Kidney capillary endothelial cell (primary cell): Measurements from ENCODE around the gene FILIP1L.

Experiments used
- DNase-seq: peaks from one replicate; pipeline ENCODE4 v3.0.0-alpha.2; 2018; ENCODE audit warnings: low spot score

FILIP1L gene

GRCh38 chr3:99972380-99973104, 141.8 kb downstream of the FILIP1L start:
- DNase-seq, result no peak

- no peak for DNase-seq
Measured at GRCh38 chr3:99971761-99972160, 142.5 kb downstream of the FILIP1L start.

- no peak for DNase-seq
Measured at GRCh38 chr3:99970198-99970597, 144.1 kb downstream of the FILIP1L start.

DNA sequence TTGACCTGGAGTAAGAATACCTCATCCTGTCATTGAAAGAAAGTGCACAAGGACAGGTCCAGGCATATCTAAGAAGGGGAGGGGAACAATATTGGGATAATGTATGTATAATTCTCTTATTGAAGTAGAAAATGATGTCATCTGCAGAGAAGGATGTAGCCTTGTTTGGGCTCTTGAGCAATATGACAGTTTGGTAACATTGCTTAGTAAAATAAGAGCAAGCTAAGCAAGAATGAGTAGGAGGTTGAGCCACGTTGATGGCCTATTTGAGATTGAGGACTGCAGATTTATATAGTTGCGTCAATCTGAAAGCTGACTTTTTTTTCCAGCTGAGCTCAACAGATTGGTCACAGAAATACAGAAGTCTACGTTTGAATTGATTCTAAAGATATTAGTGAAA, 145.2 kb downstream of the FILIP1L start:
- DNase-seq, result no peak

- DNase-seq, result no peak
Measured at GRCh38 chr3:99967796-99968195, 146.5 kb downstream of the FILIP1L start.

DNA sequence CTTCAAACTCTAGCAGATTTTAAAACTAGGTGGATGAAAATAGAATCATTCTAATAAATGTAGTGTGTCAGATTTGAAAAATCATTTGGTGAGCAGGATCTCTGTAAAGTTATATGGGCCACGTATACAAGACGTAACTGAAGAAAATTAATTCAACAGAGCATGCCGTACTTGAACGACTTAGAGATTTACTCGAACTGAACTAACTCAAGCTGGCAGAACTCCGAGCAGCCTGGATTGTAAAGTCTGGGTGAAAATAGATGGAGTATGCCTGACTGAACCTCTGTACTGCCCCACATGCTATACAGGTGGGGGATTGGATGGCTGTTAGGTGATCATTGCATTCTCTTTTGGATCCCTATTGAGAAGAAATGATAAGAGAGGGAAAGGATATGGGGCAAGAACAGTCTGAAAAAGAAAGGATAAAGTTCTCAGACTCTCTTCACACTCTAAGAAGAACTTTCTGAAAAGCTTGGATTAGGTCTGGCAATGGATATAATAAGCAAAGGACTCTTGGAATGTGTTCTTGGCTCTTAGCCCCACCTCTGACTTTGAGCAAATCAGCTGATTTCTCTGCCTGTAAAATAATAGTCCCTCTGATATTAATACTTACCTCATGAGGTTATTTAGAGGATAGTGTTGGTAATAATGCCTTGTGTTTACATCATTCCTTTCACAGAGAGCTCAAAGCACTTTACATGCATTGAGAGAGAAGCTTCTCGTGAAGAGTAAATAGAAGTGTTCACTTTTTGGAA, 147.5 kb downstream of the FILIP1L start:
- no peak for DNase-seq

- DNase-seq, result no peak
Measured at GRCh38 chr3:99965681-99966408, 148.5 kb downstream of the FILIP1L start.

GRCh38 chr3:99965077-99965476, 149.2 kb downstream of the FILIP1L start:
- peak; percentile 7 for DNase-seq

DNA sequence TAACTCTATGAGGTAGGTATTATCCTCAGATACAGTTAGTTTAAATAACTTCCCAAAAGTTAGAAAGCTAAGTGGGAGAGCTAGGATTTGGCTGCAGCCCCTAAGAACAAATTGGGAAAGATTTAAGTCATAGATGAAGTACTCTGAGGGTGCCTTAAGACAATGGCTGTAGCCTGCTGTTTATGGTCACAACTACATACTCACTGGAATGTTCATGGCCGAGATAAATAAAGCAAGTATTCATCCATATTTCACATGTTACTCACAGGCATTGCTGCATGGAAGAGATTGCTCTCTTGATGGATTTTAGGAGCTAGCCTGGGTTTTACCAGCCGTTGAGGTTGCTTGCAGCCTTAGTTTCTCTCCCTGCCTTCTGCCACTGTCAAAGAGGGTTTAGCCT, 151.6 kb downstream of the FILIP1L start:
- no peak for DNase-seq

- no peak for DNase-seq
Measured at GRCh38 chr3:99961756-99962515, 152.4 kb downstream of the FILIP1L start.

DNA sequence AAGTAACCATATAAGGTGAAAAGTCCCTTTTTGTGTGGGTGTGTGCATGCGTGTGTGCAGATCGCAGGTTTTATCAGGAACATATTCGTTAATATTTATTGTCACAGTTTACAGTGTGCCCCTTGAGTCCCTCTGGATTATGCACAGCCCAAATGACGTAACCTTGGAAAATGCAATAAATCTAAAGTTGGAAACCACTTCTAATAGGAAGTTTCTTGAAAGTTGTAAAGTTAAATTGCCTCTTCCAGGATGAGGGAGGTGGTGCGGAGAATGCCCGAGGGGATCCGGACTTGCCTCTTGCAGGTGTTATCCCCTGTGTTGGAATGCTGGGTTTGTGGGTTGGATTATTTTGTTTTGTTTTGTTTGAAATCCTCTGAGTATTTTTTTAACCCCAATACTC, 153.4 kb downstream of the FILIP1L start:
- no peak for DNase-seq

DNA sequence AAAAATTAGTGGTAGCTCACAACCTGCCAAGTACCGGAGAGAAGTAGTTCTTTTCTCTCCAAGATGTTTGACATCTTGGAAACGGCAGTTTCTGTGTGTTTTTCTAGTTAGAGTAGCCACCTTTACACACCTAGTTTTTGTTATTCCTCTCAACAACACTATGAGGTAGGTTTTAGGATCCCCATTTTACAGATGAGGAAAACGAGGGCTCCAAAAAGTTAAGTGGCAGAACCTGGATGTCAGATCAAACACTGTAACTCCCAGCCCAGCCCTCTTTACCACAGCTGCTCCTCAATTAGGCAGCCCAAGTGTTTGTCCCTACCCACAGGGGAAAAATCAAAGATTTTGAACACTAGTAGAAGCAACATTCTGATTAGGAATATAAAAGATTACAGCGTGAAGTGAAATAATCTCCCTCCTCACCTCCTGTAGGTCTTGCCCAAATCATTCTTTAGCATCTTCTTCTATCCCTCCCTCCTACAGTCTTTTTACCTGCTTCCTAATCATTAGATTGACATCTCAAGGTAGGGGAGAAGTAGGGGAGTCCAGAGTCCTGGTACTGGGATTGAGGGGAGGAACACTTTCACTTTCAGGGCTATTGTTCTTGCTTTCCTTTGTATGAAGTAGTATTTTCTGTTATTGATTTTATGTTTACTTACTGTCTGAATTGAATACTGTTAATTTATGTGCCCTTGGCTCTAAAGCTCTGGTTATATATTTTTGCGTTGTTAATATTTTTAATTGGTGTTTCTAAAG, 154.0 kb downstream of the FILIP1L start:
- DNase-seq, result no peak

DNA sequence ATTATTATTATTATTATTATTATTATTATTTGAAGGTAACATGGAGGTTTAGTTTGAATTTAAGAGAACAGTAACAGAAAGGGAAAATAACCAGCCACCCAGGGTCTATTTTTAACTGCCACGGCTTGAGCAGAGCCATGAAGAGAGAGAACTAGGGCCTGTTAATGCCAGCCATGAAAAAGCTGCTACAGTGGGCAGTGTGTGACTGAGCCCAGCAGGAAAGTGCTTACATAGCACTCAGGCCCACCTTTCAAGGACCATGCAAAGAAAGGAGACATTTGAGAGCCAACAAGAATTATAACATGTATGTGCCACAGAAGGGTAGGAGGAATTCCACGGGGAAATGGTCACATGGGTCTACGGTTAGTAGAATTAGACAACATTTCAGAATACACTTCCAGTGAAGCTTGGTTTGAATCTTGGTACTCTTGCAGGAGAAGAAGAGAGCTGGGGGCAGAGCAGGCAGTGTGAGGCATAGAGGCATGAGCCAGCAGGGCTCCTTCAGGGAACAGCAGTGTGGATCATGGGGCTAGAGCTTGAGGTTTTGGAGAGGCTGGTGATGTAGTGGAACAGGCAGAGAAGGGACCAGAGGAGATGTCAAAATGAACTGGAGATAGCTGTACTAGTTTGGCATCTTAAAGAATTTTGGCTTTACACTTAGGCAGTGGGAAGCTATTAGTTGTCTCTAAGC, 155.9 kb downstream of the FILIP1L start:
- no peak for DNase-seq

DNA sequence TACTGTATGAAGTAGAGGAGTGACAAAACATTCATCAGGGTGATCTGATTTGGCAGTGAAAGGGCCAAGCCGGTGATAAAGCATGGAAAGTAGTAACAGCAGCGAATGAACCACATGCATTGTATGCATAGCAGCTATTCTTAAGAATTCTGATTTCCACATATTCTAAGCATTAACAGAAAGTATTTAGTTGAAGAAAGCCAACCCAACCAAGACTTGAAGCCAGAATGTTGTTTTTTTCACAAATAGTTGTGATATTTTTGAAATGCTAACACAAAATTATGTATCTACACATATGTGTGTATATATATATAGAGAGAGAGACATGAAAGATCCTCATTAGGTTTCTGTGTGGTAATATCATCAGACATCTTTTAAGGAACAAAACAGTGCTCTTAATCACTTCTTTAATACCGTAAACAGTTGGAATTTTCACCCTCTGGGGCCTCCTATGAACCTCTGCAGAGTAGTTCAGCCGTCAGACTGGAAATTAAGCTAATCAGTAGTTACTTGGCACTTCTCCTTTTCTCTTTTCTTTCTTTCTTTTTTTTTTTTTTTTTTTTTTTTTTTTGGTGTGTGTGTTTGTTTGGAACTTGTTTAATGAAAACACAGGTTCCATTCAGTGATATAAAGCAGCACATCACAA, 157.0 kb downstream of the FILIP1L start:
- DNase-seq, result no peak

- DNase-seq, result no peak
Measured at GRCh38 chr3:99955773-99956562, 158.3 kb downstream of the FILIP1L start.

GRCh38 chr3:99954914-99955644, 159.2 kb downstream of the FILIP1L start:
- no peak for DNase-seq

DNA sequence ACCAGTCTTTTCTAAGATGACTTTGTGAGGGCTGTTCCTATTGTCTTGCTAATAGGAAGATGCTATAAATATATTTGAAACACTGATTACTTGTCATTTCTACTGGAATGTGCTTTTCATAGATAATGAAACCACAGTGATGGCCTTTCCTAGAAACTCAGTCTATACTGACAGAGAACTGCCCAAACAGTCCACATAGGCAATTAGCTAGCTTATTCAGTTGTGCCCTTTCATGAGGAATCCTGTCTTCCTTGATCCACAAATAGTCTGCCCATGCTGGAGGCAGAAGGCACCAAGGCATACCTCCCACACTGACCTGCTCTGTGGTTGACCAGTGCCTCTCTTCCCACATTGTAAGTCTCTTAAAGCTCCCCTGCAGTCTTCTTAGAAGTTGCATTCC, 160.7 kb downstream of the FILIP1L start:
- DNase-seq, result no peak

GRCh38 chr3:99952306-99952705, 162.0 kb downstream of the FILIP1L start:
- no peak for DNase-seq

GRCh38 chr3:99951701-99952100, 162.6 kb downstream of the FILIP1L start:
- no peak for DNase-seq
